ENCODE results near the gene SYNE2. TPM values are rescaled to one million over a fixed set of nuclear protein-coding genes. Genes with fewer than 3 reads are reported as not detected.

SYNE2 gene
- total RNA-seq, 2 experiments from 2014 or later, result 27.6 to 27.7 TPM

GRCh38 chr14:63875311-63875710 is 22.5 kb downstream of the SYNE2 start:
- ChIA-PET CTCF (interaction anchor here (0.6 kb wide), 1 partner anchor 23 kb away, joined by 3 read pairs; the partner anchor contains the start of gene SYNE2), POLR2A (no interaction called here)
- no peak overlapping the region for H3K27ac Mint-ChIP-seq

GRCh38 chr14:63877550-63877939 is 24.7 kb downstream of the SYNE2 start:
- H3K9me3 Mint-ChIP-seq, result no peaks in the 10 kb centered on the region
- intact Hi-C loops (cut with micrococcal nuclease), result no loop called here
- H3K4me3 Mint-ChIP-seq, result no peak overlapping the region
- no peak for DNase-seq
- ChIA-PET CTCF (interaction anchor here (0.6 kb wide), 1 partner anchor 141 kb away, joined by 4 read pairs; no protein-coding TSS in a partner anchor), POLR2A (no interaction called here)
- H3K4me1 Mint-ChIP-seq (ENCODE audit: low read depth), result peaks cover 50% of the 10 kb centered on the region
- H3K27me3 Mint-ChIP-seq, result no peaks in the 10 kb centered on the region
- no peak overlapping the region for H3K27ac Mint-ChIP-seq
- H3K36me3 Mint-ChIP-seq, result peaks cover 5% of the 10 kb centered on the region

More at GRCh38 chr14:63875311-63875710, 22.5 kb downstream of the SYNE2 start:
- peaks cover 5% of the 10 kb centered on the region for H3K36me3 Mint-ChIP-seq
- no peaks in the 10 kb centered on the region for H3K27me3 Mint-ChIP-seq
- H3K9me3 Mint-ChIP-seq, result no peaks in the 10 kb centered on the region
- intact Hi-C loops (cut with micrococcal nuclease), result no loop called here
- no peak overlapping the region for H3K4me3 Mint-ChIP-seq
- DNase-seq, result no peak
- H3K4me1 Mint-ChIP-seq (ENCODE audit: low read depth), result peaks cover 49% of the 10 kb centered on the region

GRCh38 chr14:63878052-63878451 is 25.2 kb downstream of the SYNE2 start:
- Mint-ChIP-seq H3K4me3 (no peak overlapping the region), H3K4me1 (ENCODE audit: low read depth) (peaks cover 46% of the 10 kb centered on the region), H3K9me3 (no peaks in the 10 kb centered on the region), H3K36me3 (peaks cover 5% of the 10 kb centered on the region), H3K27ac (no peak overlapping the region), H3K27me3 (no peaks in the 10 kb centered on the region)
- intact Hi-C loops (cut with micrococcal nuclease), result no loop called here
- POLR2A ChIA-PET, result no interaction called here
- CTCF ChIA-PET, result interaction anchor here (0.6 kb wide), 1 partner anchor 141 kb away, joined by 4 read pairs; no protein-coding TSS in a partner anchor
- no peak for DNase-seq

- Mint-ChIP-seq H3K9me3 (no peaks in the 10 kb centered on the region), H3K4me1 (ENCODE audit: low read depth) (peaks cover 38% of the 10 kb centered on the region), H3K27me3 (no peaks in the 10 kb centered on the region), H3K27ac (no peak overlapping the region), H3K36me3 (peaks cover 5% of the 10 kb centered on the region), H3K4me3 (no peak overlapping the region)
- no peak for DNase-seq
- intact Hi-C loops (cut with micrococcal nuclease), result no loop called here
- CTCF ChIA-PET, result no interaction called here
- POLR2A ChIA-PET, result no interaction called here
Measured at GRCh38 chr14:63878792-63879191, 26.0 kb downstream of the SYNE2 start.

GRCh38 chr14:63881926-63882325 is 29.1 kb downstream of the SYNE2 start:
- no peaks in the 10 kb centered on the region for H3K27me3 Mint-ChIP-seq
- ChIA-PET POLR2A (no interaction called here), CTCF (no interaction called here)
- DNase-seq, result no peak
- intact Hi-C loops (cut with micrococcal nuclease), result no loop called here
- H3K4me3 Mint-ChIP-seq, result no peak overlapping the region
- peaks cover 29% of the 10 kb centered on the region for H3K4me1 Mint-ChIP-seq (ENCODE audit: low read depth)
- H3K36me3 Mint-ChIP-seq, result peaks cover 5% of the 10 kb centered on the region
- no peak overlapping the region for H3K27ac Mint-ChIP-seq
- H3K9me3 Mint-ChIP-seq, result no peaks in the 10 kb centered on the region

- no peak overlapping the region for H3K4me3 Mint-ChIP-seq
- intact Hi-C loops (cut with micrococcal nuclease), result no loop called here
- H3K27ac Mint-ChIP-seq, result no peak overlapping the region
- H3K4me1 Mint-ChIP-seq (ENCODE audit: low read depth), result peaks cover 29% of the 10 kb centered on the region
- H3K9me3 Mint-ChIP-seq, result no peaks in the 10 kb centered on the region
- H3K36me3 Mint-ChIP-seq, result no peaks in the 10 kb centered on the region
- no peaks in the 10 kb centered on the region for H3K27me3 Mint-ChIP-seq
- ChIA-PET POLR2A (interaction anchor here (0.9 kb wide), 1 partner anchor 19 kb away, joined by 3 read pairs; no protein-coding TSS in a partner anchor), CTCF (no interaction called here)
- DNase-seq, result no peak
Measured at GRCh38 chr14:63887899-63888298, 35.1 kb downstream of the SYNE2 start.

- Mint-ChIP-seq H3K4me3 (no peak overlapping the region), H3K9me3 (no peaks in the 10 kb centered on the region), H3K27me3 (no peaks in the 10 kb centered on the region), H3K4me1 (ENCODE audit: low read depth) (peaks cover 29% of the 10 kb centered on the region), H3K36me3 (no peaks in the 10 kb centered on the region), H3K27ac (no peak overlapping the region)
- POLR2A ChIA-PET, result no interaction called here
- CTCF ChIA-PET, result no interaction called here
- DNase-seq, result no peak
- intact Hi-C loops (cut with micrococcal nuclease), result no loop called here
Measured at GRCh38 chr14:63890553-63890952, 37.7 kb downstream of the SYNE2 start.

- Mint-ChIP-seq H3K9me3 (no peaks in the 10 kb centered on the region), H3K27ac (no peak overlapping the region), H3K4me3 (no peak overlapping the region), H3K27me3 (no peaks in the 10 kb centered on the region), H3K4me1 (ENCODE audit: low read depth) (peaks cover 24% of the 10 kb centered on the region), H3K36me3 (no peaks in the 10 kb centered on the region)
- DNase-seq, result no peak
- POLR2A ChIA-PET, result no interaction called here
- intact Hi-C loops (cut with micrococcal nuclease), result no loop called here
- CTCF ChIA-PET, result interaction anchor here (0.6 kb wide), 1 partner anchor 185 kb away, joined by 4 read pairs; no protein-coding TSS in a partner anchor
Measured at GRCh38 chr14:63891148-63891975, 38.6 kb downstream of the SYNE2 start.

GRCh38 chr14:63892265-63892664 is 39.5 kb downstream of the SYNE2 start:
- peaks cover 24% of the 10 kb centered on the region for H3K4me1 Mint-ChIP-seq (ENCODE audit: low read depth)
- no peak for DNase-seq
- H3K27me3 Mint-ChIP-seq, result no peaks in the 10 kb centered on the region
- ChIA-PET POLR2A (no interaction called here), CTCF (no interaction called here)
- H3K4me3 Mint-ChIP-seq, result no peak overlapping the region
- H3K27ac Mint-ChIP-seq, result no peak overlapping the region
- no peaks in the 10 kb centered on the region for H3K9me3 Mint-ChIP-seq
- intact Hi-C loops (cut with micrococcal nuclease), result no loop called here
- no peaks in the 10 kb centered on the region for H3K36me3 Mint-ChIP-seq

GRCh38 chr14:63893701-63894458 is 41.1 kb downstream of the SYNE2 start:
- no peak for DNase-seq
- Mint-ChIP-seq H3K27ac (no peak overlapping the region), H3K4me1 (ENCODE audit: low read depth) (peaks cover 28% of the 10 kb centered on the region), H3K27me3 (no peaks in the 10 kb centered on the region), H3K36me3 (no peaks in the 10 kb centered on the region), H3K9me3 (no peaks in the 10 kb centered on the region), H3K4me3 (no peak overlapping the region)
- ChIA-PET CTCF (no interaction called here), POLR2A (no interaction called here)
- intact Hi-C loops (cut with micrococcal nuclease), result no loop called here

GRCh38 chr14:63895510-63895909 is 42.7 kb downstream of the SYNE2 start:
- CTCF ChIA-PET, result no interaction called here
- no peaks in the 10 kb centered on the region for H3K9me3 Mint-ChIP-seq
- no peak for DNase-seq
- POLR2A ChIA-PET, result no interaction called here
- no peaks in the 10 kb centered on the region for H3K27me3 Mint-ChIP-seq
- no peak overlapping the region for H3K4me3 Mint-ChIP-seq
- no peaks in the 10 kb centered on the region for H3K36me3 Mint-ChIP-seq
- intact Hi-C loops (cut with micrococcal nuclease), result no loop called here
- H3K27ac Mint-ChIP-seq, result no peak overlapping the region
- peaks cover 31% of the 10 kb centered on the region for H3K4me1 Mint-ChIP-seq (ENCODE audit: low read depth)

GRCh38 chr14:63896278-63896720 is 43.5 kb downstream of the SYNE2 start:
- no peaks in the 10 kb centered on the region for H3K9me3 Mint-ChIP-seq
- H3K4me3 Mint-ChIP-seq, result no peak overlapping the region
- intact Hi-C loops (cut with micrococcal nuclease), result no loop called here
- H3K36me3 Mint-ChIP-seq, result no peaks in the 10 kb centered on the region
- DNase-seq, result no peak
- POLR2A ChIA-PET, result interaction anchor here (0.9 kb wide), 1 partner anchor 14 kb away, joined by 3 read pairs; no protein-coding TSS in a partner anchor
- H3K27ac Mint-ChIP-seq, result no peak overlapping the region
- CTCF ChIA-PET, result no interaction called here
- no peaks in the 10 kb centered on the region for H3K27me3 Mint-ChIP-seq
- H3K4me1 Mint-ChIP-seq (ENCODE audit: low read depth), result peaks cover 29% of the 10 kb centered on the region
